ENCODE results near the gene SNIP1.
A peak's percentile ranks its signal among the peaks of the same experiment; 100 is the strongest.
"Not testable (repeated sequence)": the region's sequence is repeated elsewhere in the genome, so short reads cannot be mapped to it uniquely, and the experiment has no call there.

Gene SNIP1

GRCh38 chr1:37570528-37571334 lies 16.6 kb upstream of the SNIP1 start:
- Mint-ChIP-seq H3K4me3 (peak overlapping the region; percentile 13), H3K4me1 (peaks cover 47% of the 10 kb centered on the region)

GRCh38 chr1:37567023-37567422 lies 12.9 kb upstream of the SNIP1 start:
- no peaks in the 10 kb centered on the region for H3K27me3 Mint-ChIP-seq
- CTCF ChIA-PET, result interaction anchor here (1.5 kb wide), 1 partner anchor 36 kb away, joined by 4 read pairs; no protein-coding TSS in a partner anchor
- no peaks in the 10 kb centered on the region for H3K9me3 Mint-ChIP-seq
- peaks cover 68% of the 10 kb centered on the region for H3K36me3 Mint-ChIP-seq
- peaks cover 20% of the 10 kb centered on the region for H3K4me1 Mint-ChIP-seq
- no peak overlapping the region for H3K4me3 Mint-ChIP-seq
- no peak for DNase-seq
- no peak overlapping the region for H3K27ac Mint-ChIP-seq

More at GRCh38 chr1:37570528-37571334, 16.6 kb upstream of the SNIP1 start:
- H3K27ac Mint-ChIP-seq, result peak overlapping the region; percentile 88
- no peaks in the 10 kb centered on the region for H3K27me3 Mint-ChIP-seq
- CTCF ChIA-PET, result no interaction called here
- H3K36me3 Mint-ChIP-seq, result peaks cover 82% of the 10 kb centered on the region
- H3K9me3 Mint-ChIP-seq, result no peaks in the 10 kb centered on the region
- DNase-seq, result no peak

- CTCF ChIA-PET, result interaction anchor here (0.7 to 4.7 kb wide), 3 partner anchors 32 to 126 kb away, joined by 3 to 27 read pairs (median 3); a partner anchor contains a TSS
- Mint-ChIP-seq H3K4me3 (no peak overlapping the region), H3K27ac (no peak overlapping the region), H3K36me3 (peaks cover 52% of the 10 kb centered on the region), H3K9me3 (no peaks in the 10 kb centered on the region), H3K4me1 (peaks cover 16% of the 10 kb centered on the region), H3K27me3 (no peaks in the 10 kb centered on the region)
- no peak for DNase-seq
These were observed 10.8 kb upstream of the SNIP1 start for GRCh38 chr1:37564892-37565291.

GRCh38 chr1:37562984-37563383 lies 8.9 kb upstream of the SNIP1 start:
- H3K4me1 Mint-ChIP-seq, result peaks cover 15% of the 10 kb centered on the region
- H3K9me3 Mint-ChIP-seq, result no peaks in the 10 kb centered on the region
- DNase-seq, result no peak
- peaks cover 34% of the 10 kb centered on the region for H3K36me3 Mint-ChIP-seq
- CTCF ChIA-PET, result interaction anchor here (0.9 to 4.7 kb wide), 4 partner anchors 10 to 126 kb away, joined by 3 to 27 read pairs (median 8); no protein-coding TSS in a partner anchor
- H3K4me3 Mint-ChIP-seq, result no peak overlapping the region
- H3K27me3 Mint-ChIP-seq, result peaks cover 4% of the 10 kb centered on the region
- no peak overlapping the region for H3K27ac Mint-ChIP-seq

GRCh38 chr1:37561133-37562132 lies 7.3 kb upstream of the SNIP1 start:
- Mint-ChIP-seq H3K27ac (peak overlapping the region; percentile 67), H3K4me1 (peaks cover 21% of the 10 kb centered on the region), H3K36me3 (peaks cover 19% of the 10 kb centered on the region), H3K27me3 (peaks cover 9% of the 10 kb centered on the region), H3K4me3 (no peak overlapping the region), H3K9me3 (no peaks in the 10 kb centered on the region)
- CTCF ChIA-PET, result interaction anchor here (0.7 to 4.7 kb wide), 5 partner anchors 12 to 129 kb away, joined by 3 to 27 read pairs (median 3); a partner anchor contains a TSS
- DNase-seq, result peak; percentile 62

- Mint-ChIP-seq H3K36me3 (peaks cover 15% of the 10 kb centered on the region), H3K27me3 (peaks cover 14% of the 10 kb centered on the region), H3K9me3 (no peaks in the 10 kb centered on the region), H3K4me1 (peaks cover 24% of the 10 kb centered on the region), H3K27ac (no peak overlapping the region), H3K4me3 (no peak overlapping the region)
- DNase-seq, result no peak
- CTCF ChIA-PET, result interaction anchor here (0.8 to 0.9 kb wide), 2 partner anchors 119 to 130 kb away, joined by 3 read pairs; a partner anchor contains a TSS
These were observed 6.5 kb upstream of the SNIP1 start for GRCh38 chr1:37560401-37561132.

GRCh38 chr1:37559957-37560379 lies 5.9 kb upstream of the SNIP1 start:
- CTCF ChIA-PET, H3K9me3 Mint-ChIP-seq, H3K27ac Mint-ChIP-seq, H3K4me3 Mint-ChIP-seq, DNase-seq: not testable (repeated sequence)
- H3K4me1 Mint-ChIP-seq, result peaks cover 26% of the 10 kb centered on the region
- peaks cover 13% of the 10 kb centered on the region for H3K36me3 Mint-ChIP-seq
- H3K27me3 Mint-ChIP-seq, result peaks cover 14% of the 10 kb centered on the region

GRCh38 chr1:37559080-37559479 lies 5.0 kb upstream of the SNIP1 start:
- Mint-ChIP-seq H3K9me3 (peaks cover 4% of the 10 kb centered on the region), H3K4me3 (no peak overlapping the region), H3K36me3 (peaks cover 13% of the 10 kb centered on the region), H3K4me1 (peaks cover 32% of the 10 kb centered on the region), H3K27ac (no peak overlapping the region), H3K27me3 (peaks cover 14% of the 10 kb centered on the region)
- CTCF ChIA-PET, result interaction anchor here (1.6 kb wide), 1 partner anchor 123 kb away, joined by 5 read pairs; no protein-coding TSS in a partner anchor
- DNase-seq, result no peak

GRCh38 chr1:37558411-37558810 lies 4.3 kb upstream of the SNIP1 start:
- Mint-ChIP-seq H3K4me1 (peaks cover 35% of the 10 kb centered on the region), H3K4me3 (no peak overlapping the region), H3K27me3 (peaks cover 14% of the 10 kb centered on the region), H3K27ac (no peak overlapping the region), H3K9me3 (peaks cover 4% of the 10 kb centered on the region), H3K36me3 (peaks cover 14% of the 10 kb centered on the region)
- DNase-seq, result no peak
- CTCF ChIA-PET, result interaction anchor here (1.6 kb wide), 1 partner anchor 124 kb away, joined by 5 read pairs; no protein-coding TSS in a partner anchor

GRCh38 chr1:37557402-37557801 lies 3.3 kb upstream of the SNIP1 start:
- Mint-ChIP-seq H3K4me1 (peaks cover 45% of the 10 kb centered on the region), H3K27ac (no peak overlapping the region)
- CTCF ChIA-PET, result interaction anchor here (1.1 kb wide), 1 partner anchor 70 kb away, joined by 3 read pairs; no protein-coding TSS in a partner anchor

GRCh38 chr1:37556712-37557196 lies 2.7 kb upstream of the SNIP1 start, which contains the start of gene DNALI1:
DNALI1 (plus strand) TSS chr1:37556940; CDS start chr1:37556995, 55 bp downstream.
- CTCF ChIA-PET, result interaction anchor here (1.1 kb wide), 1 partner anchor 70 kb away, joined by 3 read pairs; no protein-coding TSS in a partner anchor
- DNase-seq, result peak; percentile 55
- peaks cover 24% of the 10 kb centered on the region for H3K36me3 Mint-ChIP-seq
- no peak within 1 kb of the TSS for H3K4me3 Mint-ChIP-seq
- no peak within 1 kb of the TSS for H3K27ac Mint-ChIP-seq
- H3K4me1 Mint-ChIP-seq, result peaks cover 50% of the 10 kb centered on the region
- peaks cover 4% of the 10 kb centered on the region for H3K9me3 Mint-ChIP-seq
- peaks cover 14% of the 10 kb centered on the region for H3K27me3 Mint-ChIP-seq

More at GRCh38 chr1:37557402-37557801, 3.3 kb upstream of the SNIP1 start:
- Mint-ChIP-seq H3K9me3 (peaks cover 4% of the 10 kb centered on the region), H3K4me3 (no peak overlapping the region), H3K27me3 (peaks cover 14% of the 10 kb centered on the region), H3K36me3 (peaks cover 21% of the 10 kb centered on the region)
- DNase-seq, result no peak

- Mint-ChIP-seq H3K36me3 (peaks cover 44% of the 10 kb centered on the region), H3K4me3 (peak overlapping the region; percentile 100), H3K27ac (peak overlapping the region; percentile 98), H3K4me1 (peaks cover 58% of the 10 kb centered on the region), H3K9me3 (peaks cover 4% of the 10 kb centered on the region), H3K27me3 (peaks cover 10% of the 10 kb centered on the region)
- DNase-seq, result no peak
- CTCF ChIA-PET, result no interaction called here
These were observed 531 bp downstream of the SNIP1 start for GRCh38 chr1:37553598-37553926.

GRCh38 chr1:37549341-37549740 lies 4.8 kb downstream of the SNIP1 start:
- H3K4me1 Mint-ChIP-seq, result peaks cover 44% of the 10 kb centered on the region
- H3K9me3 Mint-ChIP-seq, result peaks cover 2% of the 10 kb centered on the region
- H3K36me3 Mint-ChIP-seq, result peaks cover 57% of the 10 kb centered on the region
- H3K4me3 Mint-ChIP-seq, result no peak overlapping the region
- H3K27ac Mint-ChIP-seq, result no peak overlapping the region
- CTCF ChIA-PET, result no interaction called here
- no peak for DNase-seq
- H3K27me3 Mint-ChIP-seq, result no peaks in the 10 kb centered on the region
